Esophagus squamous epithelium (tissue), 5 donors: ENCODE data around the gene FAM227B. TPM values are rescaled to one million over a fixed set of nuclear protein-coding genes. Genes with fewer than 3 reads are reported as not detected.

Experiments
- DNase-seq: peaks from one replicate; lab custom pipeline; 2025; lab: John Stamatoyannopoulos, UW
- H3K27ac ChIP-seq, 4 donors: fragments of 200-600 bp; sonication (generic); one replicate each; pipeline ENCODE4 v1.5.1; 2016 to 2019; ENCODE audit warnings: mild to moderate bottlenecking in 1 of 4
- H3K27me3 ChIP-seq, 4 donors: fragments of 200-600 bp; sonication (generic); 1 replicate in 3 of 4; 2 replicates in 1 of 4; pipeline versions ENCODE4 v1.5.1 to v1.6.0; 2017 to 2021; ENCODE audit warnings: antibody characterized with exemption in 1 of 4
- H3K36me3 ChIP-seq, 3 donors: fragments of 200-600 bp; sonication (generic); one replicate each; pipeline ENCODE4 v1.5.1; 2016 to 2019
- H3K4me1 ChIP-seq, 3 donors: fragments of 200-600 bp; sonication (generic); one replicate each; pipeline ENCODE4 v1.5.1; 2017 to 2019
- H3K4me3 ChIP-seq, 4 donors: fragments of 200-600 bp; sonication (generic); 1 replicate in 3 of 4; 2 replicates in 1 of 4; pipeline ENCODE4 v1.5.1; 2016 to 2019; ENCODE audit warnings: mild to moderate bottlenecking in 2 of 4, moderate library complexity in 1 of 4
- H3K9me3 ChIP-seq, 3 donors: fragments of 200-600 bp; sonication (generic); one replicate each; pipeline ENCODE4 v1.5.1; 2016 to 2019
- POLR2A ChIP-seq, 4 donors: fragments of 450-650 bp; IDR thresholded peaks; one replicate each; pipeline ENCODE4 v1.6.1; 2017; ENCODE audit warnings: antibody characterized with exemption in 4 of 4, mild to moderate bottlenecking in 4 of 4, moderate library complexity in 3 of 4
- WGBS, 2 donors: methylation state at CpG; one replicate each; pipeline ENCODE4 v1.1.5; 2018; 5-methylcytosine and 5-hydroxymethylcytosine counted together
- intact Hi-C: fragments of 100-400 bp; cut with DNase I; formaldehyde crosslinking; loops from one replicate; pipeline ENCODE4 v1.15.0; 2022
- total RNA-seq, 4 donors: library from RNA; depleted of rRNA; stranded (reverse); fragments of >200 nt; gene quantifications; one replicate each; pipeline ENCODE4 v1.1.0, GENCODE V29; 2016
- TF ChIP-seq, protein P1 (sequence below), 6 experiments: fragments of 450-650 bp in 4 of 6; fragments of 200-600 bp in 2 of 6; sonication (generic) in 2 of 6; IDR thresholded peaks; one replicate each; pipeline ENCODE4 v1.5.1; 2016 to 2019; ENCODE audit warnings: antibody characterized with exemption in 6 of 6, mild to moderate bottlenecking in 4 of 6, moderate library complexity in 4 of 6
- donor health status: DM: yes; HTN: yes; CAD: no.

The FAM227B gene
- total RNA-seq, 4 donors from 2014 or later, result 0.80 to 4.4 (median 1.6) TPM

- Histone ChIP-seq H3K9me3 (no peaks in the 10 kb centered on the region), H3K36me3 (peaks cover 0 to 41% (median 0%) of the 10 kb centered on the region in 3 donors), H3K4me3 (no peak overlapping the region), H3K4me1 (no peaks in the 10 kb centered on the region), H3K27me3 (no peaks in the 10 kb centered on the region), H3K27ac (no peak overlapping the region)
- no peak for TF ChIP-seq POLR2A (IDR thresholded peaks at IDR 0.05)
- TF ChIP-seq, protein P1, sequence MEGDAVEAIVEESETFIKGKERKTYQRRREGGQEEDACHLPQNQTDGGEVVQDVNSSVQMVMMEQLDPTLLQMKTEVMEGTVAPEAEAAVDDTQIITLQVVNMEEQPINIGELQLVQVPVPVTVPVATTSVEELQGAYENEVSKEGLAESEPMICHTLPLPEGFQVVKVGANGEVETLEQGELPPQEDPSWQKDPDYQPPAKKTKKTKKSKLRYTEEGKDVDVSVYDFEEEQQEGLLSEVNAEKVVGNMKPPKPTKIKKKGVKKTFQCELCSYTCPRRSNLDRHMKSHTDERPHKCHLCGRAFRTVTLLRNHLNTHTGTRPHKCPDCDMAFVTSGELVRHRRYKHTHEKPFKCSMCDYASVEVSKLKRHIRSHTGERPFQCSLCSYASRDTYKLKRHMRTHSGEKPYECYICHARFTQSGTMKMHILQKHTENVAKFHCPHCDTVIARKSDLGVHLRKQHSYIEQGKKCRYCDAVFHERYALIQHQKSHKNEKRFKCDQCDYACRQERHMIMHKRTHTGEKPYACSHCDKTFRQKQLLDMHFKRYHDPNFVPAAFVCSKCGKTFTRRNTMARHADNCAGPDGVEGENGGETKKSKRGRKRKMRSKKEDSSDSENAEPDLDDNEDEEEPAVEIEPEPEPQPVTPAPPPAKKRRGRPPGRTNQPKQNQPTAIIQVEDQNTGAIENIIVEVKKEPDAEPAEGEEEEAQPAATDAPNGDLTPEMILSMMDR (IDR thresholded peaks at IDR 0.05), result no peak
- intact Hi-C loops, result no loop called here
- 90 to 92% methylated on average over 4 of the region's 4 CpGs for WGBS, 2 donors
- no peak for DNase-seq
These were observed 340.8 kb downstream of the FAM227B start for GRCh38 chr15:49279521-49280456.

GRCh38 chr15:49278751-49279150, 341.9 kb downstream of the FAM227B start:
- Histone ChIP-seq H3K9me3 (no peaks in the 10 kb centered on the region), H3K4me3 (no peak overlapping the region), H3K4me1 (no peaks in the 10 kb centered on the region), H3K27me3 (no peaks in the 10 kb centered on the region), H3K36me3 (peaks cover 0 to 36% (median 0%) of the 10 kb centered on the region in 3 donors), H3K27ac (no peak overlapping the region)
- TF ChIP-seq, protein P1 (IDR thresholded peaks at IDR 0.05), result no peak
- TF ChIP-seq POLR2A (IDR thresholded peaks at IDR 0.05), result no peak
- WGBS, 2 donors, result 87 to 90% methylated on average over 5 of the region's 5 CpGs
- DNase-seq, result no peak
- intact Hi-C loops, result no loop called here

Other genes starting within 250 kb of the FAM227B start
- gene FGF7, start 197.6 kb downstream of the FAM227B start, total RNA-seq, result 10 to 100 TPM in 2 of 4 donors, 1 to 10 TPM in 2; 1.1 to 29.4 (median 8.6) TPM
- gene DTWD1, start 230 bp upstream of the FAM227B start, total RNA-seq, result 10 to 100 TPM in 3 of 4 donors, 1 to 10 TPM in 1; 6.0 to 12.4 (median 11.6) TPM